ENCODE data around the gene VEPH1. TPM values are rescaled to one million over a fixed set of nuclear protein-coding genes. Genes with fewer than 3 reads are reported as not detected.

VEPH1 gene
- total RNA-seq, 2 donors from 2014 or later, result not detected

DNA sequence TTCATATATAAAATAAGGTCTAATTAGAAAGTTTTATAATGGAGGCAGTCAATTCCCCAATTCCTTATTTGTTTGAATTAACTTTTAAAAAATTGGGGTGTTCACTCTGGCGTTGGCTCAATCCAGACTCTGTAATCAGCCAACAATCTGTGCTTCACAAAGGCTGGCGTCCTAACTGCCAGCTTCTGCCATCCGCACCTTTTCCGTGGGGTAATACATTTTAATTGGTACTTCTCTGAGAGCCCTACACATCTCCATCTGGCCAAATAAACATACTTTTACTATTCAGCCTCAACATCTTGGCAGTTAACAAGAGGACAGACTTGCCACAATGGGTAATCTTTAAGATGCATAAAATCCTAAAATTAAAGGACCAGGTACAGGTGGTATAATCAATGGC lies 218.1 kb downstream of the VEPH1 start:
- Mint-ChIP-seq H3K27me3 (peaks cover 2 to 7% of the 10 kb centered on the region in 2 donors), H3K27ac (no peak overlapping the region), H3K36me3 (no peaks in the 10 kb centered on the region), H3K9me3 (no peaks in the 10 kb centered on the region), H3K4me3 (no peak overlapping the region), H3K4me1 (ENCODE audit: low read depth in 2 of 2) (no peaks in the 10 kb centered on the region)
- DNase-seq (ENCODE audit: low spot score) (no peak), ATAC-seq (no peak)

DNA sequence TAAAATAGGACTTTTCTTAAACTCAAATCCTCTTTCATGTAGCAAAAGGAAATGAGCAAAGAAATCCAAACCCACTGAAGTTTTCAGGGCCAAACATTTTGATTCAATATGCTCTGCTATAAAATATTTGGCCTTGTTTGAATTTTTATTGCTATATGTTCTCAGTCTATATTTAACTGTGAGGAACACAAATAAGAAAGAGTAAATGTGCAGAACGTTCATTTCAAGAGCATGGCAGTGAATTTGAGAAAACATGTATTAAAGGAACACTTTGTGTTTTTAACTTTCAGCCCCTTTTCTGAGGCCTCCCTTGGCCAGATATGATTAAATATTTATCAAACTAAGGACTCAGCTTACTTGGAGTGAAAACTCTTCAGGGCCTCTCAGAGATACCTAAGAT lies 218.5 kb downstream of the VEPH1 start:
- Mint-ChIP-seq H3K9me3 (no peaks in the 10 kb centered on the region), H3K4me1 (ENCODE audit: low read depth in 2 of 2) (no peaks in the 10 kb centered on the region), H3K4me3 (no peak overlapping the region), H3K27ac (no peak overlapping the region), H3K27me3 (peaks cover 2 to 7% of the 10 kb centered on the region in 2 donors), H3K36me3 (no peaks in the 10 kb centered on the region)
- ATAC-seq (no peak), DNase-seq (ENCODE audit: low spot score) (no peak)

DNA sequence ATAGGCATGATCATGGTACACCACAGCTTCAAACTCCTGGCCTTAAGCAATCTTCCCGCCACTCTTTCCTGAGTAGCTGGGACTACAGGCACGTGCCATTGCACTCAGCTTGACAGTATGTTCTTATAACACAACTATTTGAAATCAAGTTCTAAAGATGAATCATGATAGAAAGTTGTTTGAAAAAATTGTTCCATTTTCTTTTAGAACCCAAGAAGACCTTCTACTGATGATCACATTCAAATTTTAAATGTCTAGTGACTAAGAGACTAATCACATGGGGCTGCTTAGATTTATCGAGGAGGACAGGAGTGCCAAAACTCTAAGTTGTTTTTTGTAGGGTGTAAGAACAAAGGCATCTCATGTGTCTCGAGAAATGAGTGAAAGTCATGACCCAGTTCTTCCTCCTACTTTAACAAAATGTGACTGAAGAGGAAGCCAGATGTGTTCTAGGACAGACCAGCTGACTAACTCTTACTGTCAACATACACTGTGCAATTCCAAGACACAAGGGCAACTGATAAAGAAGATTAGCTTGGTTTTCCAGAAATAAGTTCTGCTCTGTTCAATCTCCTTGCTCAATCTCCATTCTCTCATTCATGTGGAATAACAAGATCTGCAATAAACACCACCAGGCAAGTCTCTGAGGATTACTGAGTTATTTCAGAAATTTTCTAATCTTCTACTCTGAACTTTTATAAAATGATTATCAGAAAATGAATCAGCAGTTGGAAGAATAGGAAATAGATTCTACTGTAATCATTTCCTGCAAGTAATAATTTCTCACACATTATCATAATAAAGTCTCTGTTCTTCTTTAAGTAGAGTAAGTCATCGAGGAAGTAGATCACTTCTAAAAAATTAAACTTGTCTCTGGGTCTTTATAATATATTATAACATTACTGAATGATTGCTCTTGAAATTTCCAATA lies 220.7 kb downstream of the VEPH1 start:
- Mint-ChIP-seq H3K27ac (no peak overlapping the region), H3K4me3 (no peak overlapping the region), H3K4me1 (ENCODE audit: low read depth in 2 of 2) (no peaks in the 10 kb centered on the region), H3K9me3 (no peaks in the 10 kb centered on the region), H3K36me3 (no peaks in the 10 kb centered on the region), H3K27me3 (peaks cover 2 to 7% of the 10 kb centered on the region in 2 donors)
- DNase-seq (ENCODE audit: low spot score) (no peak), ATAC-seq (no peak)

DNA sequence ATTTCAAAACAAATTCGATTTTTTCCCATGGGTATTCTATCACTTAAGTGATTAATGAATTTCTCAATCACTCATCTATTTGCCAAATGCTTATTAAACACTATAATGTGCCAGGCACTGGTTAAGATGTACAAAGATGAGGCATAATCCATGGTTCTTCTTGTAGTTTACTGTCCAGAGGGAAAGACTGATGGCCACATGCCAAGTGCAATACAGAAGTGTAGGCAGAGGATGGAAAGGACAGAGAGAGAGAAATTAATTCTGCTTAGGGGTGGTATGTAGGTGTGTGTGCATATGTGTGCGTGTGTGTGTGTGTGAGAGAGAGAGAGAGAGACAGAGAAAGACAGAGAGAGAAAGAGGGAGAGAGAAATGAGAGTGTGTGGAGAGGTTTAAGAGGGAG lies 222.4 kb downstream of the VEPH1 start:
- no peaks in the 10 kb centered on the region for H3K36me3 Mint-ChIP-seq
- no peaks in the 10 kb centered on the region for H3K9me3 Mint-ChIP-seq
- DNase-seq (ENCODE audit: low spot score) (no peak), ATAC-seq (no peak)
- H3K27ac Mint-ChIP-seq, result no peak overlapping the region
- H3K4me3 Mint-ChIP-seq, result no peak overlapping the region
- no peaks in the 10 kb centered on the region for H3K4me1 Mint-ChIP-seq (ENCODE audit: low read depth in 2 of 2)
- peaks cover 2 to 13% of the 10 kb centered on the region in 2 donors for H3K27me3 Mint-ChIP-seq

DNA sequence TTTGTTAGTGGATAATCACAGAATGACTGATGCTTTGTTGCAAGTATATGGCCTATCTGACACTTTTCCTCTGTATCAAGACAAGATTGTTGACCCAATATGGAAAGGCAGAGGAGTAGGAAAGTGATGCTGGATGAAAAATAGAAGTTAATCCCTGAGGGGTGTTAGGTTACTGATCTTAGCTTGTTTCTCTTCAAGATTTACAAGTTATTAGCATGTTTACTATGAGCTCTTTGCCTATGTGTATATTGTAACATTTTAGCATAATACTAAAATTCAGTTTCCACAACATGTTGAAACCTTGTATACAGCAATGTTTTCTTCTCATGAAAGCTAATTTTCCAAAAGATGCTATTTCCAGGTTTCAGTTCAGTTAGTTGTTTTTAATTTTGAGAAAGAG lies 222.9 kb downstream of the VEPH1 start:
- H3K36me3 Mint-ChIP-seq, result no peaks in the 10 kb centered on the region
- no peaks in the 10 kb centered on the region for H3K4me1 Mint-ChIP-seq (ENCODE audit: low read depth in 2 of 2)
- H3K27ac Mint-ChIP-seq, result no peak overlapping the region
- no peaks in the 10 kb centered on the region for H3K9me3 Mint-ChIP-seq
- H3K4me3 Mint-ChIP-seq, result no peak overlapping the region
- no peak for ATAC-seq
- peaks cover 2 to 13% of the 10 kb centered on the region in 2 donors for H3K27me3 Mint-ChIP-seq
- no peak for DNase-seq (ENCODE audit: low spot score)

DNA sequence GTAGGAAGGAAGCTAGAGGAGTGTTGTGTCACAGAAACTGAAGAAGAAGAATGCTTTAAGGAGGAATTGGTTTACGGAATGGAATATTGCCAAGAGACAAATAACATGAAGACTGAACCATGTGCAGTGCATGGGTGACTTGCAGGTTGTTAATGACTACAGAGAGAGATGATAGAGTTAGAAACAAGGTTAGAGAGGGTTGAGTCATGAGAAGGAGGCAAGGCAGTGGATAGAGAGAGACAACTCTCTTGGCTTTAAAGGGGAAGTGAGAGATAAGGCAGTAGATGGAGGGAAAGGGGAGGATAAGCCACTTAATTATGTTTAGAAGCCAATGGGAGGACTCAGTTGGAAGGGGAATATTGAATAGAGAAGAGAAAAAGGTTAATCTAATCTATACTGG lies 224.0 kb downstream of the VEPH1 start:
- no peak overlapping the region for H3K27ac Mint-ChIP-seq
- H3K4me1 Mint-ChIP-seq (ENCODE audit: low read depth in 2 of 2), result no peaks in the 10 kb centered on the region
- H3K9me3 Mint-ChIP-seq, result no peaks in the 10 kb centered on the region
- no peaks in the 10 kb centered on the region for H3K36me3 Mint-ChIP-seq
- no peak for ATAC-seq
- no peak overlapping the region for H3K4me3 Mint-ChIP-seq
- peaks cover 2 to 13% of the 10 kb centered on the region in 2 donors for H3K27me3 Mint-ChIP-seq
- no peak for DNase-seq (ENCODE audit: low spot score)

DNA sequence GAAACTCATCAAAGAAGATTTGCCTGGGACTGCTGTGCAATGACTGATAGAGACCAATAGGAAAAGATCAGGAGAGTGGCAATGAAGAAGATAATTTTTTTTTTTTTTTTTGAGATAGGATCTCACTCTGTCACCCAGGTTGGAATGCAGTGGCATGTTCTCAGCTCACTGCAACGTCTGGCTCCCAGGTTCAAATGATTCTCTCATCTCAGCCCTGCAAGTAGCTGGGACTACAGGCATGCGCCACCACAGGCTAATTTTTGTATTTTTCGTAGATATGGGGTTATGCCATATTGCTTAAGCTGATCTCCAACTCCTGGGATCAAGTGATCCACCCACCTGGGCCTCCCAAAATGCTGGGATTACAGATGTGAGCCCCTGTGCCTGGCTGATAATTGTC lies 226.4 kb downstream of the VEPH1 start:
- Mint-ChIP-seq H3K27ac (no peak overlapping the region), H3K4me3 (no peak overlapping the region), H3K9me3 (no peaks in the 10 kb centered on the region), H3K36me3 (no peaks in the 10 kb centered on the region), H3K27me3 (peaks cover 5 to 13% of the 10 kb centered on the region in 2 donors), H3K4me1 (ENCODE audit: low read depth in 2 of 2) (no peaks in the 10 kb centered on the region)
- DNase-seq (ENCODE audit: low spot score) (no peak), ATAC-seq (no peak)

DNA sequence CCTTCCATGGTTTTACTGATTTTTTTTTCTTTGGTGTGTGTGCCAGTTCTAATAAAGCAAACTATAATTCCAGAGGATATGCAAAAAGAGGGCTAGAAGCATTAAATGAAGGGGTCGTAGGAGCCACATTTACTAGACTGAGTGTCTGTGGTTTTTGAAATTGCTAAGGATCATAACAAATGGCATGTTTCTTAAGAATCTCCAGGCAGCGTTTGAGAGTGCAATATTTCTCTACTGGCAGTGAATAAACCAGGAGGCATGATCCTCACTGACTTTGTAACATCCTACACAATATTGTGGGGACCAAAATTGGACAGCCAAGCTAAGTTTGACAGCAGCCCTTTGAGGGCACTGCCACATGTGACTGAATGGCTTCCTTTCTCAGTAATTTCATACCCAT lies 227.4 kb downstream of the VEPH1 start:
- ATAC-seq (no peak), DNase-seq (ENCODE audit: low spot score) (no peak)
- Mint-ChIP-seq H3K9me3 (no peaks in the 10 kb centered on the region), H3K27ac (no peak overlapping the region), H3K4me3 (no peak overlapping the region), H3K36me3 (no peaks in the 10 kb centered on the region), H3K27me3 (peaks cover 5 to 10% of the 10 kb centered on the region in 2 donors), H3K4me1 (ENCODE audit: low read depth in 2 of 2) (no peaks in the 10 kb centered on the region)

DNA sequence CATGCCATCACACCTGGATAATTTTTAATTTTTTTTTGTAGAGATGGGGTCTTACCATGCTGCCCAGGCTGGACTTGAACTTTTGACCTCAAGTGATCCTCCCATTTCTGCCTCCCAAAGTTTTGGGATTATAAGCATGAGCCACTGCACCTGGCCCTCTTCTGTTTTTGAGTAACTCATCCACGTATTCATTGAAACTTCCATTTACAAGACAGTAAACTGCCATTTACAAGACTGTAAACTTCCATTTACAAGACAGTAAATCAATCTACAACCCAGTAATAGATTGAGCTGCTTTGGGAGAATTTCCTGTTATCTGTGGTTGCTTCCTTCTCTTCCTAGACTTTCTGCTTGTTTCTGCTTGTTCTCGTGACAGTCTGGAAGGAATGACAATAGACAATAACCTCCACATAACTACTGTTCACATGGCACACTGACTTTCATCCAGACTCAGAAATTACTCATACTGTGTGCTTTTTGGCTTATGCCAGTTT lies 228.5 kb downstream of the VEPH1 start:
- H3K4me3 Mint-ChIP-seq, result no peak overlapping the region
- H3K36me3 Mint-ChIP-seq, result no peaks in the 10 kb centered on the region
- peaks cover 6% of the 10 kb centered on the region in 2 donors for H3K27me3 Mint-ChIP-seq
- H3K9me3 Mint-ChIP-seq, result no peaks in the 10 kb centered on the region
- H3K27ac Mint-ChIP-seq, result no peak overlapping the region
- H3K4me1 Mint-ChIP-seq (ENCODE audit: low read depth in 2 of 2), result no peaks in the 10 kb centered on the region
- DNase-seq (ENCODE audit: low spot score) (no peak), ATAC-seq (no peak)

DNA sequence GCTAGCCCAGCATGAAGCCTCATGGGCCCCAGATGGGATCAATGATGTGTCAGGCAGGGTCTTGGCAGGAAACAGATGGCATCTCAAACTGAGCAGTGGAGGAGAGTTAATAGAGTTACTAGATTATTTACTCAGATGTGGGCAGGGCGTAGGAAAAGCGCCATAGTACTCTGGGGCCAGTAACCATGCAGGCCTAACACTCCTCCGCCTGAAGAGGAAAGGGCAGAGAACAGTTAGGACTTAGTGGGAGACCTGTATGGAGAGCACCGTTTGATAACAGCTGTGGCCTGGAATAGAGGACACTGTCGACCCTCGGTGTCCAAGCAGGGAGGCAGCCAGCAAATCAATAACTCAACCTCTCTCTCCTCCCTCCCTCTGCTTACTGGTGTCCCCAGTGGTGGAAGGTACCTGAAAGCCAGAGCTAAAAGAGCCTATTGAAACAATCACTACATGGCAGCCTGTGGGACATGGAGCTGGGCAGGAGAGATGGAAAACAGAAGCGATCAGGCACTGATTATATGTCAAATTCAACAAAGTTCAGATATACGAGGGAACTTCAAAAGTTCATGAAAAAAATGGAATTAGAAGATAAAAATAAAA lies 231.8 kb downstream of the VEPH1 start:
- ATAC-seq (no peak), DNase-seq (ENCODE audit: low spot score) (no peak)
- H3K4me1 Mint-ChIP-seq (ENCODE audit: low read depth in 2 of 2), result no peaks in the 10 kb centered on the region
- H3K27me3 Mint-ChIP-seq, result peaks cover 1 to 8% of the 10 kb centered on the region in 2 donors
- no peaks in the 10 kb centered on the region for H3K9me3 Mint-ChIP-seq
- no peak overlapping the region for H3K4me3 Mint-ChIP-seq
- H3K27ac Mint-ChIP-seq, result no peak overlapping the region
- no peaks in the 10 kb centered on the region for H3K36me3 Mint-ChIP-seq

DNA sequence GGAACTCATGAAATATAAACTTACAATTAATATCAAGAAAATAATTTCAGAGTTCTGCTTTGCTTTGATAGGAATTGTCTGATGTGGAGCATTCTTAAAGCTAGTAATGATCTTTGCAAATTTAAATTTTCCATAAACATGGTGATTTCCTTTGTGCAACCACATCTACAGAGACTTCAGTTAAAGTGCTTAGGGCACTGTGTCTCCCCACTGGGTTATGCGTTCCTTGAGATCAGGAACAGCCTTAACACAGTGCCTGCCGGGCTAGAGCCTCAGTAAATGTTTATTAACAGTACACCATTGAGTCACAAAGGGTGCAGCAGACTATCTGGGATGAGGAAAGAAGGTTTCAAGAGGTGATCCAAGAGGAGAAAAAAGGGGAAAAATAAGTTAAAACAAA lies 235.2 kb downstream of the VEPH1 start:
- no peaks in the 10 kb centered on the region for H3K36me3 Mint-ChIP-seq
- no peaks in the 10 kb centered on the region for H3K4me1 Mint-ChIP-seq (ENCODE audit: low read depth in 2 of 2)
- no peak overlapping the region for H3K4me3 Mint-ChIP-seq
- ATAC-seq (no peak), DNase-seq (ENCODE audit: low spot score) (no peak)
- no peak overlapping the region for H3K27ac Mint-ChIP-seq
- no peaks in the 10 kb centered on the region for H3K9me3 Mint-ChIP-seq
- peaks cover 0 to 5% of the 10 kb centered on the region in 2 donors for H3K27me3 Mint-ChIP-seq

DNA sequence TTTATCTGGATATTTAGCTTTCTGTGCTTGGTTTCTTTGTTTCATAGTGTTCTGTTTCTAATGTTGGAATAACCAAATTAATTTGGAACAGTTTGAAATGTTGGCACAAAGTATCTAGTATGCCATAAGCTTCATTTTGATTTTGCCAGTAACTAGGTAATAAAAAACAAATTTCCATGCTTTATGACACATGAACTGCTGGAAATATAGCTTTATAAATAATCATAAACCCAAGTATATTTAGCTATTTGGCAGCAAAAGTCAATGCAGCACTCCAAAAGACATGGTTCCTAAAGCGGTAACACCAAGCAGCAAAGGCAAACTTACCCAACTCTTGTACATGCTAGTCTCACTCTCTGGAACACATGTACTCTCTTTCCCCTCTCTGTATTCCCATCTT lies 237.3 kb downstream of the VEPH1 start:
- H3K27ac Mint-ChIP-seq, result no peak overlapping the region
- peaks cover 0 to 5% of the 10 kb centered on the region in 2 donors for H3K27me3 Mint-ChIP-seq
- no peak overlapping the region for H3K4me3 Mint-ChIP-seq
- ATAC-seq, result no peak
- H3K4me1 Mint-ChIP-seq (ENCODE audit: low read depth in 2 of 2), result no peaks in the 10 kb centered on the region
- no peak for DNase-seq (ENCODE audit: low spot score)
- H3K36me3 Mint-ChIP-seq, result no peaks in the 10 kb centered on the region
- no peaks in the 10 kb centered on the region for H3K9me3 Mint-ChIP-seq

DNA sequence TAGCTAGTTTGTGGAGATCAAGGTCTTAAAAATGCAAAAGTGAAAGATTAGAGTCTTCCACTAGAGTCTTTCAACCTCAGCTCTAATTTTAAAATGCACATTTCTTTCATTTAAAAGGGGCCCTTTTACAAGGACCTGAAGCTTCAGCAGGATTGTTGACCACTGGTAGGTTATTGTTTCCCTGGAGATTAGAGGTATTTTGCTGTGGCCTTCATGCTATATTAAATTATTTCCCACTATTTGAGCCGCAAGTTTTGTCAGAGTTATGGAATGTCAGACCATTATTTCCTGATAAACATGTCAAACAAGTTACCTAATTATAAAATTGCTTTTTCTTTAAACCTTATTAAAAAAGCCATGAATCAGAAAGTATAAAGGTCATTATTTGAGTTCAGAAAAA lies 240.2 kb downstream of the VEPH1 start:
- no peaks in the 10 kb centered on the region for H3K36me3 Mint-ChIP-seq
- no peaks in the 10 kb centered on the region for H3K4me1 Mint-ChIP-seq (ENCODE audit: low read depth in 2 of 2)
- no peak overlapping the region for H3K27ac Mint-ChIP-seq
- H3K9me3 Mint-ChIP-seq, result no peaks in the 10 kb centered on the region
- no peak for ATAC-seq
- no peak overlapping the region for H3K4me3 Mint-ChIP-seq
- H3K27me3 Mint-ChIP-seq, result no peaks in the 10 kb centered on the region
- DNase-seq (ENCODE audit: low spot score), result no peak

DNA sequence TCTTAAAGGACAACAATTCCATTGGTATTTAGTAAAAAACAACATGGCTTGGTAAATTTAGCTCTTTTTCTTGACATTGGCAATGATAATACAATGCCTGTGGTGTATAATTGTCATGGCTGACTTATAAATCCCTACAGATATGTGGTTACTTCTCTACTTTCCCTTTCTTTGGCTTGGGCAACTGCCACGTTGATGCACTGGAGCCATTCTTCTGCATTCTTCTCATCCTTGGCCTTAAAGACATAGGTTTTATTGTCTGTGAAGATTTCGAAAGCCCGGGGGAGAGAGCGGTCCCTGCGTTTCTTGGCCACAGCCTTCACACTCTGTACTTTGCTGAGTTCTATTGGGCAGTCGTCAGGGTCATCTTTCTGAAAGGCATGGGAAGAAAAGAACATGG lies 242.2 kb downstream of the VEPH1 start:
- H3K4me3 Mint-ChIP-seq, result no peak overlapping the region
- no peaks in the 10 kb centered on the region for H3K27me3 Mint-ChIP-seq
- no peaks in the 10 kb centered on the region for H3K9me3 Mint-ChIP-seq
- ATAC-seq (no peak), DNase-seq (ENCODE audit: low spot score) (no peak)
- H3K4me1 Mint-ChIP-seq (ENCODE audit: low read depth in 2 of 2), result no peaks in the 10 kb centered on the region
- no peak overlapping the region for H3K27ac Mint-ChIP-seq
- no peaks in the 10 kb centered on the region for H3K36me3 Mint-ChIP-seq

Measured in natural killer cell treated with Interleukin-12 subunit alpha and Interleukin-12 subunit beta and Interleukin-15 and Interleukin-18, amount 100 ng/mL, for 72 hours (primary cell).